Measurements from ENCODE around the gene ABI3.

ABI3 gene

GRCh38 chr17:49247944-49248343, 37.4 kb downstream of the ABI3 start:
- in situ Hi-C loops (cut with HindIII; ENCODE audit: low sequenced_read_pairs): no loop called here
- TF ChIP-seq CTCF (IDR thresholded peaks at IDR 0.05; ENCODE audit: low read depth, low read length, missing control alignments): no peak
- no peak for DNase-seq (ENCODE audit: low read depth)
- no peak overlapping the region for H3K4me3 ChIP-seq (ENCODE audit: low read depth, low read length)

- no peak for TF ChIP-seq CTCF (IDR thresholded peaks at IDR 0.05; ENCODE audit: low read depth, low read length, missing control alignments)
- no peak overlapping the region for H3K4me3 ChIP-seq (ENCODE audit: low read depth, low read length)
- in situ Hi-C loops (cut with HindIII; ENCODE audit: low sequenced_read_pairs): no loop called here
- no peak for DNase-seq (ENCODE audit: low read depth)
Measured at GRCh38 chr17:49249292-49249794, 38.8 kb downstream of the ABI3 start.

GRCh38 chr17:49249890-49250522, 39.5 kb downstream of the ABI3 start:
- H3K4me3 ChIP-seq (ENCODE audit: low read depth, low read length): no peak overlapping the region
- DNase-seq (ENCODE audit: low read depth): no peak
- TF ChIP-seq CTCF (IDR thresholded peaks at IDR 0.05; ENCODE audit: low read depth, low read length, missing control alignments): no peak
- in situ Hi-C loops (cut with HindIII; ENCODE audit: low sequenced_read_pairs): no loop called here

DNA sequence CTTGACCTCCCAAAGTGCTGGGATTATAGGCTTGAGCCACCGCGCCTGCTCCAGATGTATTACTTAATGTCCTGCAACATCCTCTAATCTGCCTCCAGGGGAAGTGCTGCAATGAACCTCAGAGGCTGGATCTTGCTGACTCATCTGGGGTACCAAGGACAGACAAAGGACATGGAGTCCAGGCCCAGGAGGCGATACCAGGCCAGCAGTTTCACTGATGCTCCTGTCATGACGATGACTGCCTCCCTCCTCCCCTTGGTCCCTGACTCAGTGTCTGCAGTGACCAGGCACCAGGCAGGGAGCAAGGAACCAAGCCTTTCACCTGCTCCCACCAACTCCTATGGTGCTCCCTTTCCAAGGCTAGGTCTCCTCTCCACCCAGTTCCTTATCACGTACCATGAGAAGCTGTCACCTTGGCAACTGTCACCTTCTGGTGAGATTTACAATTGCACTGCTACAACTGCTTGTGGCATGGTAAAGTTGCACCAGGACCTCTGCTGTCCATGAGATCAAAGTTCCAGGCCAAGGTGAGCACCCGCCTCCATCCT, 41.7 kb downstream of the ABI3 start:
- DNase-seq (ENCODE audit: low read depth): no peak
- in situ Hi-C loops (cut with HindIII; ENCODE audit: low sequenced_read_pairs): no loop called here
- no peak for TF ChIP-seq CTCF (IDR thresholded peaks at IDR 0.05; ENCODE audit: low read depth, low read length, missing control alignments)
- H3K4me3 ChIP-seq (ENCODE audit: low read depth, low read length): no peak overlapping the region

- in situ Hi-C loops (cut with HindIII; ENCODE audit: low sequenced_read_pairs): no loop called here
- no peak for TF ChIP-seq CTCF (IDR thresholded peaks at IDR 0.05; ENCODE audit: low read depth, low read length, missing control alignments)
- no peak for DNase-seq (ENCODE audit: low read depth)
- no peak overlapping the region for H3K4me3 ChIP-seq (ENCODE audit: low read depth, low read length)
Measured at GRCh38 chr17:49254066-49254465, 43.6 kb downstream of the ABI3 start.

GRCh38 chr17:49255125-49255524, 44.6 kb downstream of the ABI3 start:
- no peak for DNase-seq (ENCODE audit: low read depth)
- TF ChIP-seq CTCF (IDR thresholded peaks at IDR 0.05; ENCODE audit: low read depth, low read length, missing control alignments): no peak
- in situ Hi-C loops (cut with HindIII; ENCODE audit: low sequenced_read_pairs): no loop called here
- H3K4me3 ChIP-seq (ENCODE audit: low read depth, low read length): no peak overlapping the region
